PC-3 (cell line): ENCODE measurements around the gene RPL13. TPM values are rescaled to one million over a fixed set of nuclear protein-coding genes. Genes with fewer than 3 reads are reported as not detected.

Experiments
- ATAC-seq: fragments of 200-7000 bp; cut with Tn5 transposase; 2 replicates; pipeline ENCODE4 v1.9.1; 2020; ENCODE audit warnings: mild to moderate bottlenecking, moderate library complexity
- BruUV-seq: library from RNA; stranded (reverse); fragments of 400-500 nt; replicated peaks from 2 replicates; lab custom pipeline; 2021; lab: Mats Ljungman, UMichigan
- CTCF ChIA-PET: fragments of 300-600 bp; sonication (Branson Sonifier 250); formaldehyde crosslinking; loops from one replicate; lab custom pipeline; 2022; ENCODE audit warnings: antibody characterized with exemption; lab: Charles Lee
- POLR2A ChIA-PET: fragments of 300-600 bp; sonication (Branson Sonifier 250); formaldehyde crosslinking; loops from one replicate; lab custom pipeline; 2022; ENCODE audit warnings: antibody characterized with exemption; ENCODE audit not compliant: unreplicated experiment; lab: Charles Lee
- DNase-seq: peaks from one replicate; pipeline ENCODE4 v3.0.0-alpha.2; 2015
- H2AFZ ChIP-seq: fragments of 300-600 bp; sonication (generic); 2 replicates; pipeline ENCODE4 v1.6.0; 2016; ENCODE audit warnings: antibody characterized with exemption, low read length
- H3F3A ChIP-seq: fragments of 300-600 bp; sonication (generic); one replicate; pipeline ENCODE4 v1.6.0; 2017; ENCODE audit warnings: antibody characterized with exemption, low read length, control low read depth, mild to moderate bottlenecking; ENCODE audit not compliant: unreplicated experiment
- H3K27ac ChIP-seq: fragments of 300-600 bp; sonication (generic); 2 replicates; pipeline ENCODE4 v1.5.1; 2016; ENCODE audit warnings: mild to moderate bottlenecking, low read length
- H3K27me3 ChIP-seq: fragments of 300-600 bp; sonication (generic); 2 replicates; pipeline ENCODE4 v1.6.1; 2016; ENCODE audit warnings: low read length, mixed read lengths
- H3K36me3 ChIP-seq: fragments of 300-600 bp; sonication (generic); 2 replicates; pipeline ENCODE4 v1.6.1; 2016; ENCODE audit warnings: low read depth, mixed run types, low read length, mixed read lengths
- H3K4me1 ChIP-seq: fragments of 300-600 bp; sonication (generic); 2 replicates; pipeline ENCODE4 v1.5.1; 2016; ENCODE audit warnings: low read length; ENCODE audit not compliant: insufficient read depth
- H3K4me2 ChIP-seq: fragments of 300-600 bp; sonication (generic); 2 replicates; pipeline ENCODE4 v1.6.0; 2016; ENCODE audit warnings: low read length
- H3K4me3 ChIP-seq: fragments of 300-600 bp; sonication (generic); 2 replicates; pipeline ENCODE4 v1.5.1; 2016; ENCODE audit warnings: mild to moderate bottlenecking, low read length, mixed read lengths
- H3K79me2 ChIP-seq: fragments of 300-600 bp; sonication (generic); 2 replicates; pipeline ENCODE4 v1.6.1; 2017; ENCODE audit warnings: low read length, mixed read lengths
- H3K9ac ChIP-seq: fragments of 300-600 bp; sonication (generic); 2 replicates; pipeline ENCODE4 v1.6.0; 2016; ENCODE audit warnings: mild to moderate bottlenecking, low read length
- H3K9me2 ChIP-seq: fragments of 300-600 bp; sonication (generic); replicated peaks from 2 replicates; pipeline ENCODE4 v1.6.1; 2016; ENCODE audit warnings: mixed run types, low read length, mixed read lengths
- H3K9me3 ChIP-seq: fragments of 300-600 bp; sonication (generic); 2 replicates; pipeline ENCODE4 v1.6.1; 2016; ENCODE audit warnings: low read length, mixed read lengths
- H4K20me1 ChIP-seq: fragments of 300-600 bp; sonication (generic); 2 replicates; pipeline ENCODE4 v1.6.1; 2016; ENCODE audit warnings: low read length, mixed read lengths
- CTCF ChIP-seq: fragments of 300-600 bp; sonication (generic); conservative IDR thresholded peaks from 2 replicates; pipeline ENCODE4 v1.5.1; 2017; ENCODE audit warnings: antibody characterized with exemption, low read depth, mild to moderate bottlenecking, low read length
- EZH2 ChIP-seq: fragments of 300-600 bp; sonication (generic); IDR thresholded peaks from one replicate; pipeline ENCODE4 v1.6.1; 2017; ENCODE audit warnings: antibody characterized with exemption, mild to moderate bottlenecking, low read length; ENCODE audit not compliant: unreplicated experiment
- EZH2phosphoT487 ChIP-seq: fragments of 300-600 bp; sonication (generic); IDR thresholded peaks from 2 replicates; pipeline ENCODE4 v1.6.1; 2018; ENCODE audit warnings: mild to moderate bottlenecking, antibody characterized with exemption, low read length, borderline replicate concordance
- intact Hi-C: fragments of 100-400 bp; cut with micrococcal nuclease; formaldehyde crosslinking; loops from 2 replicates; pipeline ENCODE4 v1.9.0; 2023
- total RNA-seq: library from RNA; depleted of rRNA; stranded (reverse); fragments of >200 nt; gene quantifications from 2 replicates; pipeline ENCODE4 v1.2.3, GENCODE V29; 2014

The RPL13 gene
- total RNA-seq, 1 experiment from 2014 or later = 3,236 TPM

GRCh38 chr16:89583895-89584644, 23.6 kb downstream of the RPL13 start:
- H3K79me2 ChIP-seq = no peaks in the 10 kb centered on the region
- ChIA-PET POLR2A (no interaction called here), CTCF (no interaction called here)
- DNase-seq = no peak
- H3K27me3 ChIP-seq = no peaks in the 10 kb centered on the region
- no peak for ATAC-seq
- no peak overlapping the region for H3K4me3 ChIP-seq
- peaks cover 6% of the 10 kb centered on the region for H3F3A ChIP-seq
- H3K4me2 ChIP-seq = no peak overlapping the region
- no peak overlapping the region for H3K27ac ChIP-seq
- H2AFZ ChIP-seq = no peak overlapping the region
- BruUV-seq = no TSS peak
- H3K9ac ChIP-seq = no peak overlapping the region
- intact Hi-C loops = no loop called here
- H3K9me2 ChIP-seq = no peaks in the 10 kb centered on the region
- H4K20me1 ChIP-seq = no peaks in the 10 kb centered on the region
- peaks cover 10% of the 10 kb centered on the region for H3K36me3 ChIP-seq
- H3K4me1 ChIP-seq = peaks cover 19% of the 10 kb centered on the region
- H3K9me3 ChIP-seq = no peaks in the 10 kb centered on the region
- TF ChIP-seq EZH2 (no peak), CTCF (no peak), EZH2phosphoT487 (no peak)

GRCh38 chr16:89584768-89585549, 24.5 kb downstream of the RPL13 start:
- no peak for ATAC-seq
- TF ChIP-seq CTCF (no peak), EZH2 (no peak), EZH2phosphoT487 (no peak)
- Histone ChIP-seq H3K27me3 (no peaks in the 10 kb centered on the region), H3K9me3 (no peaks in the 10 kb centered on the region), H2AFZ (no peak overlapping the region), H3K27ac (no peak overlapping the region), H3K36me3 (peaks cover 7% of the 10 kb centered on the region), H4K20me1 (no peaks in the 10 kb centered on the region), H3K9me2 (no peaks in the 10 kb centered on the region), H3F3A (peaks cover 6% of the 10 kb centered on the region), H3K4me1 (peaks cover 19% of the 10 kb centered on the region), H3K4me2 (no peak overlapping the region), H3K4me3 (no peak overlapping the region), H3K79me2 (no peaks in the 10 kb centered on the region), H3K9ac (no peak overlapping the region)
- ChIA-PET CTCF (no interaction called here), POLR2A (no interaction called here)
- intact Hi-C loops = no loop called here
- BruUV-seq = no TSS peak
- DNase-seq = no peak

GRCh38 chr16:89586218-89586617, 25.7 kb downstream of the RPL13 start:
- no peak overlapping the region for H3K9ac ChIP-seq
- ChIA-PET CTCF (no interaction called here), POLR2A (no interaction called here)
- no peak overlapping the region for H3K4me3 ChIP-seq
- H3K36me3 ChIP-seq = peaks cover 5% of the 10 kb centered on the region
- H4K20me1 ChIP-seq = no peaks in the 10 kb centered on the region
- DNase-seq (no peak), ATAC-seq (no peak)
- no peaks in the 10 kb centered on the region for H3F3A ChIP-seq
- H3K9me3 ChIP-seq = no peaks in the 10 kb centered on the region
- H3K27me3 ChIP-seq = no peaks in the 10 kb centered on the region
- no peak overlapping the region for H2AFZ ChIP-seq
- no peaks in the 10 kb centered on the region for H3K9me2 ChIP-seq
- no peak overlapping the region for H3K27ac ChIP-seq
- intact Hi-C loops = no loop called here
- no peaks in the 10 kb centered on the region for H3K79me2 ChIP-seq
- H3K4me2 ChIP-seq = no peak overlapping the region
- H3K4me1 ChIP-seq = peaks cover 15% of the 10 kb centered on the region
- TF ChIP-seq EZH2 (no peak), CTCF (no peak), EZH2phosphoT487 (no peak)
- no TSS peak for BruUV-seq
